HS-27A (cell line): ENCODE results near the gene POTEB2.
"Not testable (repeated sequence)": the region's sequence is repeated elsewhere in the genome, so short reads cannot be mapped to it uniquely, and the experiment has no call there.

ENCODE experiments used
- DNase-seq: peaks from one replicate; pipeline ENCODE4 v3.0.0-alpha.2; 2012; ENCODE audit warnings: low read depth, missing footprints

Gene POTEB2

GRCh38 chr15:20866214-20866613 is at the start of gene POTEB2:
Gene POTEB2, minus strand, starts transcription at chr15:20866314. Its CDS starts 33 bp downstream, at chr15:20866281.
- not testable (repeated sequence) for DNase-seq

- not testable (repeated sequence) for DNase-seq
Observed at GRCh38 chr15:20879916-20880315, 13.8 kb upstream of the POTEB2 start.

DNA sequence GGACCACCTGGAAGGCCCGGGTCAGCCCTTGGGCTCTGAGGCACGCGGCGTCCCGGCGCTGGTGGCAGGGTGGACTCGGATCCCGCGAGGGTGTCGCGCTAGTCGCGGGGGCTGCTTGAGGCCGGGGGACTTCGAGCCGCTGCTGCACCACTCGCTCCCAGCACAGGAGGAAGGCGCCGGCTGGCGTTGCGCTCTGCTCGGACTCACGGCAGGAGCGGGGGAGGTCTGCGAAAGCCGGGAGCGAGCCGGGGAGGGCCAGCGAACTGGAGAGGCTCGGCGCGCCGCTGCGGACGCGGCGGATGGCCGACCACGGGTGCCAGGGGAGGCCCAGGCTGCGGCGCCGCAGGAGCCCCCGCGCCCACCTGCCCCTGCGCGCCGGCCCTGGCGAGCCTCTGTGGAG is 12.3 kb upstream of the POTEB2 start:
- DNase-seq, result not testable (repeated sequence)

GRCh38 chr15:20877819-20878218 is 11.7 kb upstream of the POTEB2 start:
- not testable (repeated sequence) for DNase-seq
